MM.1S (cell line): ENCODE results near the gene MROH7.

ENCODE experiments used
- EZH2 ChIP-seq: fragments of 300-600 bp; sonication (generic); optimal IDR thresholded peaks from 2 replicates; pipeline ENCODE3; 2017; ENCODE audit warnings: low read depth, mild to moderate bottlenecking, antibody characterized with exemption, low read length, mixed read lengths
- TF ChIP-seq, protein P1 (sequence below): fragments of 300-600 bp; sonication (generic); IDR thresholded peaks from 2 replicates; pipeline ENCODE4 v1.5.1; 2016; ENCODE audit warnings: antibody characterized with exemption, low read length, mixed read lengths

DNA sequence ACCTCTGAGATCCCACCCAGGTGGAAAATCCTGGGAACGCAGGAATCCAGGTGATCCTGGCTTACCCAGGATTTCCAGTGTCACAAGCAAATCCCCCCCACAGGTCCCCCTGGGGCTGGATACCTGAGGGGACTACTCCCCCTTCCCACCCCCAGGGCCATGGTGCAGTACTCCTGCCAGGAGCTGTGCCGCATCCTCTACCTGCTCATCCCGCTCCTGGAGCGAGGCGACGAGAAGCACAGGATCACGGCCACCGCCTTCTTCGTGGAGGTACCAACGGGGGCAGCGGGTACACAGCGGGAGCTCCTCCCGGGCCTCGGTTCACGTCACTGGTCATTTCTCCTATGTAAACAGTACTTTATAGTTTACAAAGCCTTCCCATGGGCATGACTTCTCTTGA, 53.6 kb downstream of the MROH7 start:
- TF ChIP-seq, protein P1, sequence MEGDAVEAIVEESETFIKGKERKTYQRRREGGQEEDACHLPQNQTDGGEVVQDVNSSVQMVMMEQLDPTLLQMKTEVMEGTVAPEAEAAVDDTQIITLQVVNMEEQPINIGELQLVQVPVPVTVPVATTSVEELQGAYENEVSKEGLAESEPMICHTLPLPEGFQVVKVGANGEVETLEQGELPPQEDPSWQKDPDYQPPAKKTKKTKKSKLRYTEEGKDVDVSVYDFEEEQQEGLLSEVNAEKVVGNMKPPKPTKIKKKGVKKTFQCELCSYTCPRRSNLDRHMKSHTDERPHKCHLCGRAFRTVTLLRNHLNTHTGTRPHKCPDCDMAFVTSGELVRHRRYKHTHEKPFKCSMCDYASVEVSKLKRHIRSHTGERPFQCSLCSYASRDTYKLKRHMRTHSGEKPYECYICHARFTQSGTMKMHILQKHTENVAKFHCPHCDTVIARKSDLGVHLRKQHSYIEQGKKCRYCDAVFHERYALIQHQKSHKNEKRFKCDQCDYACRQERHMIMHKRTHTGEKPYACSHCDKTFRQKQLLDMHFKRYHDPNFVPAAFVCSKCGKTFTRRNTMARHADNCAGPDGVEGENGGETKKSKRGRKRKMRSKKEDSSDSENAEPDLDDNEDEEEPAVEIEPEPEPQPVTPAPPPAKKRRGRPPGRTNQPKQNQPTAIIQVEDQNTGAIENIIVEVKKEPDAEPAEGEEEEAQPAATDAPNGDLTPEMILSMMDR, result no peak
- no peak for TF ChIP-seq EZH2
